Activated CD4-positive, alpha-beta T cell treated with anti-CD3 and anti-CD28 coated beads for 4 hours (primary cell): Measurements from ENCODE around the gene HSD17B1.
"Not testable (repeated sequence)": the region's sequence is repeated elsewhere in the genome, so short reads cannot be mapped to it uniquely, and the experiment has no call there.

ENCODE experiments used
- DNase-seq, 2 donors: peaks; one replicate each; pipeline ENCODE4 v3.0.0-alpha.2; 2020

Gene HSD17B1, protein sequence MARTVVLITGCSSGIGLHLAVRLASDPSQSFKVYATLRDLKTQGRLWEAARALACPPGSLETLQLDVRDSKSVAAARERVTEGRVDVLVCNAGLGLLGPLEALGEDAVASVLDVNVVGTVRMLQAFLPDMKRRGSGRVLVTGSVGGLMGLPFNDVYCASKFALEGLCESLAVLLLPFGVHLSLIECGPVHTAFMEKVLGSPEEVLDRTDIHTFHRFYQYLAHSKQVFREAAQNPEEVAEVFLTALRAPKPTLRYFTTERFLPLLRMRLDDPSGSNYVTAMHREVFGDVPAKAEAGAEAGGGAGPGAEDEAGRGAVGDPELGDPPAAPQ

DNA sequence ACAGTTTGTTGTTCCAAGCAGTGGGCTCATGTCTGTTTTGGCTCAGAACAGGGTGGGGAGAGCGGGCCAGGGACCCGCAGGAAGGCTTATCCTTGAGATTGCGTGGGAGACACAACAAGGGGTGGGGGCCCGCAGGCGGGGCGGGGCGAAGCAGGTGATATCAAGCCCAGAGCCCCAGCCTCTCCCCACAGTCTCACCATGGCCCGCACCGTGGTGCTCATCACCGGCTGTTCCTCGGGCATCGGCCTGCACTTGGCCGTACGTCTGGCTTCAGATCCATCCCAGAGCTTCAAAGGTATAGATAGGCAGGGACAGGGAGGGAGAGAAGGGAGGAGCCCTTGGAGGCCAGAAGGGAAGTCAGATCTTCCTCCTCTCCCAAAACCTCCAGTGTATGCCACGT, at the start of gene HSD17B1:
Gene HSD17B1 (plus strand): TSS at position 188 of the 400 bp plus-strand sequence. CDS start 11 bp downstream, at position 199.
- DNase-seq = not testable (repeated sequence)

DNA sequence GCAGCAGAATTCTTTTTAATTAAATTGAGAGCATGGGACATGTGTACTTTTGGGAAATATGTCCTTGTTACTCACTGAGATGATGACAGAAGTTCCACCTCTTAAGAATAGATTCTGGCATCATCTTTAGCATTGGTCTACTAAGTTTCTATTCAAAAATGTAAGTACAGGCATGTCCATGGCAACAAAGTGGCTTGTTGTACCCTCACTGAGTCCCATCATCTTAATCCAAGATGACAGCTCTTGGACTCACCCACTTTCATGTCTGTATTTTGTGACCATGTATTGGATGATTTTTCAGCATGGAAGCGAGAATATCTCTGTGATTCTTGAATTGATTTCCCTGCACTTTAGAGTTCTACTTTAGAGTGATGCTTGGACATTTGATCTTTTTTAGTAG, 49.8 kb upstream of the HSD17B1 start:
- no peak for DNase-seq

DNA sequence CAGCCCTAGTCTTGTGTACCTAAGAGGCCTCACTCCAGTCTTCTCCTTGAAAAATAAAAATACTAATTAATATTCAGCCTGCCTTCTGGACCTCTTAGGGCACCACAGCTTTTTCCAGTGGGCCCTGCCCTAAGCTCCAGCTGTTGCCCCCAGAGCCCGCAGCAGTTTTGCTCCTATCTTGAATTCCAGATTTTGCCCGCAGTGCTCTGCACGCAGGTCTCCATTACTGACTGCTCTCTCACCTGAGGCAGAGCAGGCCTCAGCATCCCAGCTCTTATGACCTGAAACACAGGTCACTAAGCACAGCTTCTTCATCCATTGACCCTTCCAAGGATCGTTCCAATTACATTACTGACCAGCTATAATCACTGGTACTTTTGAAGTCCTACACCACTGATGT, 45.1 kb upstream of the HSD17B1 start:
- DNase-seq = no peak

DNA sequence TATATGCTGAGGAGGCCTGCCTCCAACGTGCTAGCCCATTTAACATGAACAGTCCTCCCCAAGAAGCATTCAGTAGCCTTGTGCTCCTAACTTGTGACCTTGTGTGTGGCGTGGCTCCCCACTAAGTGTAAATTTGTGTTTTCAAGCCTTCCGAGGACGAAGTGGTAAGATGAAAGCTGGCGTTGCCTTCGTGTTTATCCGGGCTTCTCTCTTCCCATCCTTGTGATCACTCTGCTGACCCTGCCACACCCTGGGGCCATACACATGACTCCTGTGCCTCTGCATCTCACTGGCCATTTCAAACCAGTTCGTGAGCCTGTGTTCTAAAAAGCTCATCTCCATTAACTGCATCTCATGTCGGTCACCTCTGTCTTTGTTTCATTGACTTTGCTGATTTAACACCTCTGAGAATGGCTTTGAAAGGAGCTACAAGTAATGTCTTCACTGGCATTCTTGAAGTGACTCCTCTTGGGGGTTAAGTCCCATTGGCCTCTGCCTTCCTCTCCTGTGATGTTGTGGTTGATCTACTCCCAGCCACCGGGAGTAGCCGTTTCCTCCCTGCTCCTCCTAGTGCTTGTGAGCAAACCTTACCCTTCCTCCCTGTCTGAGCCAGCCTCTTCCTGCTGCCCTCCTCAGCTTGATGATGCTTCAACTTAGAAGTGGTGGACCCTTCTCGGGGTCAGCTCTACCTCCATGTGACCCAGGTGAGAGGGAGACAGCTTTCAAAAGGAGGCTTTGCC, 44.1 kb upstream of the HSD17B1 start:
- DNase-seq = no peak

DNA sequence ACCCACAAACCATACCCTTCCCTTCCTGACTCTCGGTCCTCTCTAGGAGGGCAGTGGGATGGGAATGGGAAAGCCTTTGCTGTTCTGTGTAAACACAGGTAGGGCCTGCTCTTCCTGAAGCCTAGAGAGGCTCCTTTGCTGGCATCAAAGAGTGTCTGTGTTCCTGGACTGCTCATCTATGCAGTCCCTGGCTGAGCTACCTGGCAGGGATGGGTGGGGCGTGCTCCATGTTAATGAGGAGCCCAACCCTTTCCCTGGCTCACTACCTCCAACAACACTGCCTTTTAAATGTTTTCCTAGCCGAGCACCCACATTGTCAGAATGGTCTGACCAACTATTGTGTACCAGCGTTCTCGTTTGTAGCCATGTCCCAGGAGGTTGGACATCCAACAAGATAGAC, 43.3 kb upstream of the HSD17B1 start:
- no peak for DNase-seq

DNA sequence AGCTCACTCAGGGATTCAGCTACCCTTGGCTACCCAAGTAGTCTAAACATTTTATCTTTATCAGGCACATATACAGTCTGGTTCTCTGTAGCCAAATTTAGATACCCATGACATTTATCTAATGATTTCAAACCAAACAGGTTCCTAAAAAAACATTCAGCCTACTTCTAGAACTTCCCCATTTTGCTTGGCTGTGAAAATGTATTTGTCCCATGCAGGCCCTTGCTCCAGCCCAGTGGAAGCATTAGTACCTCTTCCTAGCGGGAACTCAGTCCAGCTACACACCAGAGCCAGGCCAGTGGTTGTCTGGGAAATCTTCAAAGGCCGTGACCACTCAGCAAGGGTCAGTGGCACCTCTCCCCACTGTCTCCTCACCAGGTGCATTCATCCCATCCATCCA, 42.9 kb upstream of the HSD17B1 start:
- DNase-seq = no peak

DNA sequence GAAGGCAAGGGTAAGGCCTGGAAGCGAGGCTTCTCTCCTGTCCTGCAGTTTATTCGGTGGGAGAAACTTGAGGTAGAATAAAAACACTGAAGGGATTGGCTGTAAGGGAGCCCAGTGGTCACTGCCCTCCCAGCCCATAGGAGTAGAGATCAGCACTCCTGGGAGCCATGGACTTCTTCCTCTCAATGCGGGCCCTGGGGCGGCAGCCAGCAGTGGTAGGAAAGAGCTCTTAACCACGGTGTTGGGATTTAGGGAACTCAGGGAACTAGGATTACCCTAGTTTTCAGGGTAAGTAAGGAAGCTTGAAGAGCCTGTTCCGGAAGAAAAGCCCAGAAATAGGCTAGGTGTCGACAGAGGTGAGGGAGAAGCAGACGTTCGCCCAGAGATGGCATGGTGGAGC, 40.5 kb upstream of the HSD17B1 start:
- no peak for DNase-seq

DNA sequence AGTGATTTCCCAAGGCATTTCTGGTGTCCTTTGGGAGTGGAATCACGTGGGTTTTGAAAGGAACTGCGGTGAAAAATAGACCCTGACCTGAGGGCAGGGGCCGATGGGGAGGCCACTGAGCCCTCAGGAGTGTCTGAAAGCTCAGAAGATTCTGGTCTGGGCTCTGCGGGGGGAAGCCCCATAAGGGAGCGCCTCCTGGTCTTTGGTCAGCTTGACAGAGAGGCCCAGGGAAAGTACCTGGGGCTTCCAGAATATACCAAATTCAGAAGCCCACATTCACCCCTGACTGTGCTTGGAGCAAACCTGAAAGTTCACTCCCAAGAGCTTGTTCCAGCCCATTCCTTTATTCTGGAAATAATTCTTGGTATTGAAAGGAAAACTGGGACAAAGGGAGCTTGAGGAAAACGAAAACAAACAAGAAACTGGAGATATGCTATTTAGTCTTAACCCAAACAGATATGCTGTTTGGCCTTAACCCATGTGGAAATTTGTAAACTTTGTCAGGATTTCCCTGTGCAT, 39.9 kb upstream of the HSD17B1 start:
- DNase-seq = no peak

DNA sequence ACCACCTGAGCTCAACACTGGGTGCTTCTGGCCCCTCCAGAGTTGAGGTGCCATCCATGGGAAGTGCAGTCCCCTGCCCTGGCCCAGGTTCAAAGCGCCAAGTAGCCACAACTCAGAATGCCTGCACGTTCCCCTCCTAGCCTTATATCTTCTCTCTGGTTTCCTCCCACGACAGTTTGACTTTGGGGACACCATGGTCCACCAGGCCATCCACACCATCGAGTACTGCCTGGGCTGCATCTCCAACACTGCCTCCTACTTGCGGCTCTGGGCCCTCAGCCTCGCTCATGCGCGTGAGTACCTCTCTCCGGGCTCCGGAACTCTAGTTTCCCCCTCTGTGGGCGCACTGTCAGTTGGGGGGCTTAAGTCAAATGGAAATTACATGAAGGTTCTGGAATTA, 39.0 kb upstream of the HSD17B1 start:
- DNase-seq = no peak

DNA sequence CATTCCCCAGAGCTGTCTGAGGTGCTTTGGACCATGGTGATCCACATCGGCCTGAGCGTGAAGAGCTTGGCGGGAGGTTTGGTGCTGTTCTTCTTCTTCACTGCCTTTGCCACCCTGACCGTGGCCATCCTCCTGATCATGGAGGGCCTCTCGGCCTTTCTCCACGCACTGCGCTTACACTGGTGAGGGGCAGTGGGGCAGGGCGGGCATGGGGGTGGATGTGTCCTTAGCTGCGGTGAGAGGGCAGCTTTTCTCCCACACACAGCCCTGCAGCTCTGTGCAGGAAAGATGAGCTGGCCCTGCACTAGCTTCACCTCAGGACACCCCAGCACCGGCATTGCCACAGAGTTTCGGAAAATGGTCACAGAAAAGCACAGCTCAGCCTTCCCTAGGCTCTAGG, 38.4 kb upstream of the HSD17B1 start:
- no peak for DNase-seq

DNA sequence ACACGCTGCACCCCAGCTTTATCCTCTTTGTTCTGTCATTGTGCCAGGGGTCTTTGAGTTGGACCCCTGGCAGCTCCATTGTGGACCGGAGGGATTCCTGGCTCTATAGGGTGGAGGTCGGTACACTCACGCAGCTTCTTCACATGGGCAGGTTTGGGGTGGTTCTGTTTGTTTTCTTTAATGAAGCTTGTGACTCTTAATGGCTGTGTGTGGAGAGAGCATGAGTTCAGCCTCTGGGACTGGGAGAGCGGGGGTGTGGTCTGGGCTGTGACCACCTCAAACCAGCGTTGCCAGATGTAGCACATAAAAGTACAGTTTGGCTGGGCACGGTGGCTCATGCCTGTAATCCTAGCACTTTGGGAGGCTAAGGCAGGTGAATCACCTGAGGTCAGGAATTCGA, 37.9 kb upstream of the HSD17B1 start:
- DNase-seq = no peak

DNA sequence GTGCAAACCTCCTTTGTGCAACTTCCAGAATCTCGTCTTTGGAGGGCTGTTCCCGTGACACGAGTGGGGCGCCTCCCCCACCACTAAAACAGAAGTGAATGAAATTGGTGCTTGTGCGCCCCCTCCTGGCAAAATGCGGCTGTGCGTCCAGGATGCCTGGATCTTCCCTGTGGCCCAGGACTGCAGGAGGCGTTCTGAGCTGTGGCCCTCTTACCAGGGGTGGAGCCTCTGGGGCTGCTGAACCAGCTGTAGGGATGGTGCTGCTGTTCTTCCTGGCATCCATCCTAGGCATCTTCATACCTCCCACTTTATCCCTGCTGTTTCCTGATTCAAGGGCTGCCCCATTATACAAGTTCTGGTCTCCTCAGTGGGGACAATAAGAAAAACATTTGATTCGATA, 35.2 kb upstream of the HSD17B1 start:
- DNase-seq = peak; percentile 69 to 85

DNA sequence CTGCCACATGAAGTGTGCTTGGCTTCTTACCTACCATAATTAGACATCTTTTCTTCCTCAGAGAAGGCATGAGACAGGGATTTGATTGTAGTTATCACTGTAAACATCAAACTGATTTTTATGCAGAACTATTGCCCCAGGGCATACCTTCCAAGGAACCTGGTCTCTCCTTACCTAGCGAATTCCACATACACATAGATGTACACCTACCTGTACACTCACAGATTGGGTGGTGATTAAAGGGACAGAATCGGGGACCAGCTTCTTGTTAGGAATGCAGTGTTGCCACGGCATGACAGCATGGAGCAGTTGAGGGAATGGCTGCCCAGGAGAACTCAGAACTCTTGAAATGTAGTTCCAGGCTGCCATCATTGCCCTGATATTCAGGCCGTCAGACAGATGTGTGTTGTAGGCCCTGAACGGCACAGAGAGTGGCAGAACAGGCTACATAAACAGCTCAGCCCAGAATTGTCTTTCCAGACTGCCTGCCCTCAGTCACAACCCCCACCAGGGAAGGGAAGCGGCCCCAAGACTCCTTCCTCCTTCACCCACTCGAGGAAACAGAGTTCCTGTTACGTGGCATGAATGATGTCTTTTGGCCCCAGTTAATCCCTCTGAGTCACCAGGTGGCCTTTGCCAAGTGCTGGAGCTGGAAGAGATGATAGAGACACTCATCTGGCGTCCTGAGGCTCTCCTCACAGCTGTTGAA, 34.5 kb upstream of the HSD17B1 start:
- no peak for DNase-seq

DNA sequence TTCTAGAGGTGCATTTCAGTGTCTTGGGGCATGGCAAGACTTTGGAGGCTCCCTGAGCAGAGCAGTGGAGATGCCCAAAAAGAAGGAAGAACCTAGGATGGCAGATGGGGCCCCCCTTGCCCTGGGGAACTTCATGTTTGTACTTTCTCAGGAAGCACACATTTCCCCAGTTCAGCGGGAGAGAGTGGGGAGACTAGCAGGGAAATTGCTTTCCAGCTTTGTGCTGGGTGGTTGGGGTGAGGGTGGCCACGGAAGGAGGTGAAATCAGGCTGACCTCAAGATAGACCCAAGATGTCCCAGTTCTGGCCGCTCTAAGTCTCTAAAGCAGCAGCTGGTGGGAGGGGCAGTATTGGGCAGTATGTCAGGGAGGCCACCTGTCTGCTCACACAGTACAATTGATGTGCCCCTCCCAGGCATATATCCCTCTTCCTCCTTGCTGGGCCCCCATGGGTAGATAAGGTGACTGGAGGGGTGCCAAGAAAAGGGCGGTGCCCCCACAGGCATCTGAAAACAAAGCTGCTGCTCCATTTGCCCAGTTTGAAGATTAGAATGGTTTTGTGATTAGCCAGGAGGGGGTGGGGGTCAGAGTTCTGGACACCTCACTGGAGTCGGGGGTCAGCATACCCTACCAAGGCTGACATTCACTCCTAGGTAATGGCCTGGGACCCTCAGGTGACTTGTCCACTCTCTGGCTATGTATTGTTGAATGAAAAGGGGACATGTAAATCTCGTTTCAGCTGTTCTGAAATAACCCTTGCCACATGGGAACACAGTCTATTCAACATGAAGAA, 33.8 kb upstream of the HSD17B1 start:
- DNase-seq = no peak

DNA sequence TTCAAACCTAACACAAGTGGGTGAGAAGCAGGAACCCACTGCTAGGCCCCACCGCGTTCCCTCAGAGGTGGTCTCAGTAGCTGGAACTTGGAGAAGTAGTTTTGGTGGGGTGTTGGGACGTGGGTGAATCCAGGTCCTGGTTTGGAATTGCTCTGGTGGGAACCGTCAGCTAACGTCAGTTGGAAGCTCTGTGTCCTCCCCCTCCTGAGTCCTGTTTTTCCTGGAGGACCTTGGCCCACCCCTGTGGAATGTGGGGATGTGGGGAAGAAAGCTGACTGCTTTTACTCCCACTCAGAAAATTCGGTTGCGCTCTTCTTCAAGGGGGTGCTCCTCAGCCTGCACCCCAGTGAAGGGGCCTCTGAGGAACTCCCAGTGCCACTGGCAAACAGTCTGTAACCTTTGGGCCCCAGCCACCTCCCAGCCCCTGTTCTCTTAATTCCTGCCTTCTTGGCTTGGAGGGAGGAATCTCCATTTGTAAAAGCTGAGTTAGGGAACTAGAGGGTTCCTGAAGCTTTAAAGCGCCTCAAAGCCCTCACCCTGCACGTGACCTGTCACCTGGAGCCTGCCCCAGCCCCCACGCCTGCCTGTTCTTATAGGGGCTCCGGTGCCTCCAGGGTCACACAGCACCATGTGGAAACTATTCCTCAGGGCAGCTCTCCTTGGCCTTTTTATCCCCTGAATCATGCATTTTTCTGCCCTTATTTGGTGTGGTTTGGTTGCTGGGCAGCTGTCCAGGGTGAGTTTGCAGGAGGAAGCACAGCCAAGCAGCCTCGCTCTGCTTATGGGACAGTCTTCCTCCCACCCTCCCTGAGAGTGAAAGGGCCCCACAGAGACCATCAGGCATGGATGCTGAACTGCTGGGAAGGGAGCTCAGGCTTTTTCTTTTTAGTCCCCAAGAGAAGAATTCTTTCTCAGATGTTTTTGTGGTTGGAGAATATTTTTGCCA, 32.9 kb upstream of the HSD17B1 start:
- no peak for DNase-seq

DNA sequence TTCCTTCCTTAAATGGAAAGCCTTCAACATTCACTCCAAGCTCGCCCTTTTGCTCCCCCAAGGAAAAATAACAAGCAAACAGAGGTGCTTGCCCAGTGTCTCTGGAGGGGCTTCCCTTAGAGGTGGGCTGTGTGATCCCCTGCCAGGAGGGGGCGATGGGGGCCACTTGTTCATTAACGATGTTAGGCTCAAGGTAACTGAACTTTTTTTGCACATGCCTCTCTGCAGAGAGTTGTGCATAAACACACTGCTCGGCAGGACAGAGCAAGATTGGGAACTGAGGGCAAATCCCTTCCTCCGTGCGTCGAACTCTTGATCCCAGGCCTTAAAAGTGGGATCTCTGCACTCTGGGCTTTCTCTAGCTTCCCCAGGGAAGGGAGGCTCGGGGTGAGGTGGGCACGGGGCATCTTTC, 32.2 kb upstream of the HSD17B1 start:
- no peak for DNase-seq

DNA sequence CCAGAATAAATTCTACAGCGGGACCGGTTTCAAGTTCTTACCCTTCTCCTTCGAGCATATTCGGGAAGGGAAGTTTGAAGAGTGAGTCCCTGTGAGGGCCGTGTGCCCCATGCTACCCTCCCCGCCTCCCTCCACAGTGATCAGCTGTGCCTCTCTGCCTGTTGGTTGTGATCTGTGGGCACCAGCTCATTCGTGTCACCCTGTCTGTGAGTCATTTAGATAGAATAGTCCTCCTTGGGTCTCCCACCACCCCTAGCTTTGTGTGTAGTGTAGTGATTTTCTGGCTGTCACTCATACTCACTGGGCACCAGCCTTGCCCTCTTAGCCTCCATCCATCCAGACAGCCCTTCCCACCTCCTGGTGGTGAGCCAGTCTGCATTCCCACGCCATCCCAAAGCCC, 31.7 kb upstream of the HSD17B1 start:
- no peak for DNase-seq

DNA sequence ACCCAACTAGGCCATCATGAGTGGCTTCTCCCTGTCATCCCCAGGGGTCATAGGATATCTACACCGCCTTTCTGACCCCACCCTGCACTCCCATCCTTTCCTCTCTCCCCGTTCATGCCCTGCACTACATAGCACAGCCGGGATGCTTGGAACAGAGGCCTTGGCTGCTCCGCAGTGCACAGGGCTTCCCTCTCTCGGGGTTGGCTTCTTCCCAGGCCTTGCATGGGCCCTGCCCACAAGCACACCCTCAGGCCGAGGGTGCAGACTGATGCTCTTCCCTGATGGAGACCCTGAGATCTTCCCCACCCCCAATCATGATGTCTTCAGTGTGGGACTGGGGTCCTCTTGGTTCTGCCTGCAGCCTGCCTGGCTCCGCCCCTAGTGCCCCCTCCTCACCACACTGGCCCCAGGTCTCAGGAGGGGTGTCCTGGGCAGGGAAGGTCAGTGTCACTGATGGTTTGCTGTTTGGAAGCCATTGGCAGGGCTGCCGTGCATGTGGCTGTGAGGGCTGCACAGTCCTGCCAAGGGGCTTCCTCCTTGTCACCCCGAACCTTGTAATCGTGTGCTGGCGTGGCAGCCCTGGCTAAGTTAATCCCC, 31.0 kb upstream of the HSD17B1 start:
- no peak for DNase-seq

DNA sequence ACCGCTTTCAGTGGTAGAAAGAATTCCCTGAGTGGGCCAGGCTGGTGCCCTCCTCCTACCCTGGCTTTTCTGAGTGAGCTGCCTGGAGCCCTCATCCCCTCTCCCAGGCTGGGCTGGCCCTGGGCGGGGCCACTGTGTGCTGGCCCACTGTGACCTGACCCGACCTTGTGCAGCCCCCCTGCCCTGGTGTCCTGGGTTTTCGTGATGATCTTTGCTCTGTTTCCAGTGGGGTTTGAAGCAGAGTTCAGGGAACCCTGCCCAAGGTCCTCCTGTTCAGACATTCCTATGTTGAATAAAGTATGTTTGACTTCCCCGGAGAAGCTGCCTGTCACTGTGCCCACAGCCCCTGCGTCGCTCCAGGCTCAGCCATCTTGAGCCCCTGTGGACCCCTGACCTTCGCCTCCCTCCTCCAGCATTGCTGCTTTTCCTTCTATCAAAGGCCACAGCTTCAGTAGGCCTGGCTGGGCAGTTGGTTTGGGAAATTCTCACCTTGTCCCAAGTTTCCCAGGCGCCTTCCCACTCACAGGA, 30.4 kb upstream of the HSD17B1 start:
- no peak for DNase-seq

DNA sequence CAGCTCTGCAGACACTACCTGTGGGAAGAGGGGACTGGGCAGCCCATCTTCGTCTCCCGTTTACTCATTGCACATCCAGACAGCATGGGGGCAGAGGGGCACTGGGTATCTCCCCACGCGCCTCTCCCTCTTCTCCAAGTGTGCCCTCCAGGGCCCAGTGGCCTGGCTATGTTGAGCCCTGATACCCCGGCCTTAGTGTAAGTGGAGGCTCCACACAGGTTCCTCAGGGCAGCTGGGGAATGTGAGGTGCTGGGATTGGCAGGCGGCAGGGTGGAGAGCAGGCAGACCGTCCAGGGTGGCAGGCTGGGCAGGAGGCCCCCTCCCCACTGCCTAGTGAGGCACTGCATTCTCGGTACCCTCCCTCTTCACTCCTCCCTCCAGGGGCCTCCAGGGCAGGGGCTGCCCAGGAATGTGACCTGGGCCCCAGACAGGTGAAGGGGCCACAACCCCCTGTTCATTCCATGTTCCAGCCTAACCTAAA, 29.9 kb upstream of the HSD17B1 start:
- no peak for DNase-seq

DNA sequence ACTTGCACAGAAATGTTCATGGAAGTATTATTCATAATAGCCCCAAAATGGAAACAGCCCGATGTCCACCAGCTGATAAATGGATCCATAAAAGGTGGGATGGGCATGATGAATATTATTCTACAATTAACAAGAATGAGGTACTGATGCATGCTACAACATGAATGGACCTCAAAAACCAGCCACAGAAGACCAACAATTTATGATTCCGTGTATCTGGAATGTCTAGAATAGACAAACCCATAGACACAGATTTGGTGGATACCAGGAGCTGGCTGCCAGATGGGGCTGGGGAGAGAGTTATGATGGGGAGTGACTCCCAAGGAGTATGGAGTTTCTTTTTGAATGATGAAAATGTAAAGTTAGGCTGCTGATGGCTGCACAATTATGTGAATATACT, 27.5 kb upstream of the HSD17B1 start:
- no peak for DNase-seq
